Measurements from ENCODE around the gene RDH13.
"Not testable (repeated sequence)": the region's sequence is repeated elsewhere in the genome, so short reads cannot be mapped to it uniquely, and the experiment has no call there.

- TF ChIP-seq, protein P1, sequence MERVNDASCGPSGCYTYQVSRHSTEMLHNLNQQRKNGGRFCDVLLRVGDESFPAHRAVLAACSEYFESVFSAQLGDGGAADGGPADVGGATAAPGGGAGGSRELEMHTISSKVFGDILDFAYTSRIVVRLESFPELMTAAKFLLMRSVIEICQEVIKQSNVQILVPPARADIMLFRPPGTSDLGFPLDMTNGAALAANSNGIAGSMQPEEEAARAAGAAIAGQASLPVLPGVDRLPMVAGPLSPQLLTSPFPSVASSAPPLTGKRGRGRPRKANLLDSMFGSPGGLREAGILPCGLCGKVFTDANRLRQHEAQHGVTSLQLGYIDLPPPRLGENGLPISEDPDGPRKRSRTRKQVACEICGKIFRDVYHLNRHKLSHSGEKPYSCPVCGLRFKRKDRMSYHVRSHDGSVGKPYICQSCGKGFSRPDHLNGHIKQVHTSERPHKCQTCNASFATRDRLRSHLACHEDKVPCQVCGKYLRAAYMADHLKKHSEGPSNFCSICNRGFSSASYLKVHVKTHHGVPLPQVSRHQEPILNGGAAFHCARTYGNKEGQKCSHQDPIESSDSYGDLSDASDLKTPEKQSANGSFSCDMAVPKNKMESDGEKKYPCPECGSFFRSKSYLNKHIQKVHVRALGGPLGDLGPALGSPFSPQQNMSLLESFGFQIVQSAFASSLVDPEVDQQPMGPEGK (CRISPR knock-in tag; IDR thresholded peaks at IDR 0.05; ENCODE audit: borderline replicate concordance): not testable (repeated sequence)
- not testable (repeated sequence) for TF ChIP-seq ESRRG (CRISPR knock-in tag; IDR thresholded peaks at IDR 0.05); POU6F1 (CRISPR knock-in tag; IDR thresholded peaks at IDR 0.05; ENCODE audit: borderline replicate concordance, low read depth); ZFP3 (CRISPR knock-in tag; IDR thresholded peaks at IDR 0.05); GLIS3 (CRISPR knock-in tag; IDR thresholded peaks at IDR 0.05); ZNF8 (CRISPR knock-in tag; IDR thresholded peaks at IDR 0.05); OSR1 (CRISPR knock-in tag; IDR thresholded peaks at IDR 0.05); ISL1 (CRISPR knock-in tag; IDR thresholded peaks at IDR 0.05)
- TF ChIP-seq, protein P2, sequence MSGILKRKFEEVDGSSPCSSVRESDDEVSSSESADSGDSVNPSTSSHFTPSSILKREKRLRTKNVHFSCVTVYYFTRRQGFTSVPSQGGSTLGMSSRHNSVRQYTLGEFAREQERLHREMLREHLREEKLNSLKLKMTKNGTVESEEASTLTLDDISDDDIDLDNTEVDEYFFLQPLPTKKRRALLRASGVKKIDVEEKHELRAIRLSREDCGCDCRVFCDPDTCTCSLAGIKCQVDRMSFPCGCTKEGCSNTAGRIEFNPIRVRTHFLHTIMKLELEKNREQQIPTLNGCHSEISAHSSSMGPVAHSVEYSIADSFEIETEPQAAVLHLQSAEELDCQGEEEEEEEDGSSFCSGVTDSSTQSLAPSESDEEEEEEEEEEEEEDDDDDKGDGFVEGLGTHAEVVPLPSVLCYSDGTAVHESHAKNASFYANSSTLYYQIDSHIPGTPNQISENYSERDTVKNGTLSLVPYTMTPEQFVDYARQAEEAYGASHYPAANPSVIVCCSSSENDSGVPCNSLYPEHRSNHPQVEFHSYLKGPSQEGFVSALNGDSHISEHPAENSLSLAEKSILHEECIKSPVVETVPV (CRISPR knock-in tag; IDR thresholded peaks at IDR 0.05): not testable (repeated sequence)
These were observed 52.4 kb downstream of the RDH13 start for GRCh38 chr19:55010561-55010960.

Measured in SK-N-SH treated with all-trans-retinoic acid at 6 μM for 48 hours (cell line).